Coronary artery (tissue), 2 donors: Measurements from ENCODE around the gene CRK.

ENCODE experiments used
- DNase-seq: peaks from one replicate; pipeline ENCODE4 v3.0.0-alpha.2; 2017; ENCODE audit warnings: low spot score
- H3K27ac ChIP-seq, 2 donors: fragments of 200-600 bp; sonication (generic); one replicate each; pipeline ENCODE4 v1.5.1; 2016 to 2019
- H3K4me3 ChIP-seq: fragments of 200-600 bp; sonication (generic); 2 replicates; pipeline ENCODE4 v1.5.1; 2016; ENCODE audit warnings: mild to moderate bottlenecking, moderate library complexity
- TF ChIP-seq, protein P1 (sequence below): fragments of 200-600 bp; sonication (generic); IDR thresholded peaks from one replicate; pipeline ENCODE4 v1.5.1; 2019; ENCODE audit warnings: antibody characterized with exemption

Gene CRK

DNA sequence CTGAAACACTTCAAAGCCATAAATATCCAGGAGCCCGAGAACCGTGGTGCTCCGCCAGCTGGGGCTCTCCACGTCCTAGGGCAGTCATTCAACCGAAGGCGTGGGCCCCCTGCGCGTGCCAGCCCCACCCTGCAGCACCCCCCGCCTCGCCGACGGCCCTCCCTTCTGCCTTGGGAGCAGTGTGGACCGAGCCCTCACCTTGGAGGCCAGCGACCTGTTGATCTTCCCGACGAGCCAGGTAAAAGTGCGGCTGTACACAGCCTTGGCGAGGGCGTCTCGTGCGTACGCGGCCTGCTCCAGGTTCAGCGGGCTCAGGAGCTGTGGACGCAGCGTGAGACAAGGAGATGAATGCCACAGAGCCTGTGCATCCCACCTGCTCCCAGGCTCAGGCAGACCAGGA, 22.4 kb upstream of the CRK start:
- Histone ChIP-seq H3K4me3 (no peak overlapping the region), H3K27ac (no peak overlapping the region)
- DNase-seq: no peak
- TF ChIP-seq, protein P1, sequence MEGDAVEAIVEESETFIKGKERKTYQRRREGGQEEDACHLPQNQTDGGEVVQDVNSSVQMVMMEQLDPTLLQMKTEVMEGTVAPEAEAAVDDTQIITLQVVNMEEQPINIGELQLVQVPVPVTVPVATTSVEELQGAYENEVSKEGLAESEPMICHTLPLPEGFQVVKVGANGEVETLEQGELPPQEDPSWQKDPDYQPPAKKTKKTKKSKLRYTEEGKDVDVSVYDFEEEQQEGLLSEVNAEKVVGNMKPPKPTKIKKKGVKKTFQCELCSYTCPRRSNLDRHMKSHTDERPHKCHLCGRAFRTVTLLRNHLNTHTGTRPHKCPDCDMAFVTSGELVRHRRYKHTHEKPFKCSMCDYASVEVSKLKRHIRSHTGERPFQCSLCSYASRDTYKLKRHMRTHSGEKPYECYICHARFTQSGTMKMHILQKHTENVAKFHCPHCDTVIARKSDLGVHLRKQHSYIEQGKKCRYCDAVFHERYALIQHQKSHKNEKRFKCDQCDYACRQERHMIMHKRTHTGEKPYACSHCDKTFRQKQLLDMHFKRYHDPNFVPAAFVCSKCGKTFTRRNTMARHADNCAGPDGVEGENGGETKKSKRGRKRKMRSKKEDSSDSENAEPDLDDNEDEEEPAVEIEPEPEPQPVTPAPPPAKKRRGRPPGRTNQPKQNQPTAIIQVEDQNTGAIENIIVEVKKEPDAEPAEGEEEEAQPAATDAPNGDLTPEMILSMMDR: no peak

DNA sequence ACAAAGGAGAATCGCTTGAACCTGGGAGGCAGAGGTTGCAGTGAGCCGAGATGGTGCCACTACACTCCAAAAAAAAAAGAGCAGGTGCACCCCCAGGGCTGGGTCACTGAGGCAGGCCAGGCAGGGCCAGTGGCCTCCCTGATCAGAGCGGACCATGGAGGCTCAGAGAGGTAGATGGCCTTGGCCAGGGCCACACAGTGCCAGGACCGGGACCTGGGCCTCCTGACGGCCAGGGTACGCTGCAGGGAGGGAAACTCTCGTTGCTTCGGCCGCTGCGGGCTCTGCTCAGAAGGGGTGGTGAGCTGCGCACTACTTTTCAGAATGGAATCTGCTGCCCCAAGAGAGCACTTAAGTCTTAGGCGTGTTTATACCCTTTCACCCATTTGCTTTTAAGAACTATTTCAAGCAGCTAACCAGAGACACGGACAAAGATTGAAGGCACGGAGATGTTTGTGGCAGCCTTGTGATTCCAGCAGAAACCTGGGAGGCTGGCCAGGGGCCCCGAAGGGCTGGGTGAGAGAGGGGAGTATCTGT, 19.4 kb upstream of the CRK start:
- H3K4me3 ChIP-seq: no peak overlapping the region
- TF ChIP-seq, protein P1: no peak
- no peak overlapping the region for H3K27ac ChIP-seq
- DNase-seq: no peak

DNA sequence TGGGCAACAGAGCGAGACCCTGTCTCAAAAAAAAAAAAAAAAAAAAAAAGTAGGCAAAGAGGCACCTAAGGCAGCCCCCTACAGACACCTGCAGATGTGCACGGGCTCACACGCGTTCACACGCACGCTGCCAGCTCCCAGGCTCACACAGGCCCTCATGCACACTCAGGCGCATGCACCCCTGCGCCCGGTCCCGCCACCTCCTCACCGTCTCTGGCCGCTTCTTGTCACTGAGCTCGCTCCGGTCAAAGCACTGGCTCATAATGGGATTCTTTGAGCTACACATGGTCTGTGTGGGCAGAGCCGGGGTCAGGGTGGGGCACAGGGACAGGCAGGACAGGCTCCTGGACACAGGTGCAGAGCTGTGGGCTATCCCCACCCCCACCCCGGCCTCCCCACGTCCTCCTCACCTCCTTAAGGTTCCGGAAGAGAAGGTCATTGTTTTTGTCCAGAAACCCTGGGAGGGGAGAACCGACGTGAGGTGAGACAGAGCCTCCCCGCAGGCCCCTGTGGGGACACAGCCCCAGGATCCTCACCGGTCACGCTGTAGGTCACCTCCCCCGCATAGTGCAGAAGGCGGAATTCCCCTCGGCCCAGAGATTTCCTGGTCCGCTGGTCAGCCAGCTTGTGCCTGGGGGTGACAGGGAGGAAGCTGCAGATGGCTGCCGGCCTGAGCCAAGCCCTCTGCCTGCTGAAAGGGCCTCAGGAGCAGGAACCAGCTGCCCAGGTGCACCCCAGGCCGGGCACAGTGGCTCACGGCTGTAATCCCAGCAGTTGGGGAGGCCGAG, 18.6 kb upstream of the CRK start:
- DNase-seq: no peak
- Histone ChIP-seq H3K4me3 (no peak overlapping the region), H3K27ac (no peak overlapping the region)
- TF ChIP-seq, protein P1: no peak

DNA sequence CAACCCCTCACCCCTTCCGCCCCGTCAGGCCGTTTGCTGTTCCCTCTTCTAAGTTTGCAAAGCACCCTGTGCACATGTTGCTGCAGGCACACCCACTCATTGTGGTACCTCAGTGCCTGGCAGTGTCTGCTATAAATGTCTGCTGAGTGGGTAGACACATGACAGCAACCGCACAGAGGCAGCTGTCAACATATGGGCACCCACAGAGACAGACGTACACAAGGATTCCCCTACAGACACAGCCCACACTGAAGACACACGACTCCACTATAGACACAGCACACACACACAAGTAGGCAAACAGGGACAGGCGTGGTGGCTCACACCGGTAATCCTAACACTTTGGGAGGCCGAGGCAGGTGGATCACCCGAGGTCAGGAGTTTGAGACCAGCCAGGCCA, 17.8 kb upstream of the CRK start:
- no peak overlapping the region for H3K27ac ChIP-seq

DNA sequence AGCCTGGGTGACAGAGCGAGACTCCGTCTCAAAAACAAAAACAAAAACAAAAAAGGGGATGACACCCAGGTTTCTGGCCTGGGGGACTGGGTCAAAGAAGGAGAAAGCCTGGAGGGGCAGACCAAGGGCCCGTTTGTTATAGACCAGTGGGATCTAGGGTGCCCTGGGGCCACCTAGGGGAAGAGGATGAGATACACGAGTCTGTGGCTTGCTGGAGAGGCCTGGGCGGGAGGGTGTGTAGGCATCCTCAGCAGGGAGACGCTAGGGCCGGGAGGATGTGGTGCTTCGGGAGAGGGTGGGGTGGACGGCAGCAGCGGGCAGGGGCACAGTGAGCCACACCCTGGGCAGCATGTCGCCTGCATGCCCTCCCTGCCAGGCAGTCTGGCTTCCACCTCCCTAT, 17.1 kb upstream of the CRK start:
- H3K4me3 ChIP-seq: no peak overlapping the region
- H3K27ac ChIP-seq: no peak overlapping the region
- DNase-seq: no peak
- TF ChIP-seq, protein P1: no peak

More for the DNA sequence above, 17.8 kb upstream of the CRK start:
- TF ChIP-seq, protein P1: no peak
- H3K4me3 ChIP-seq: no peak overlapping the region
- DNase-seq: no peak

DNA sequence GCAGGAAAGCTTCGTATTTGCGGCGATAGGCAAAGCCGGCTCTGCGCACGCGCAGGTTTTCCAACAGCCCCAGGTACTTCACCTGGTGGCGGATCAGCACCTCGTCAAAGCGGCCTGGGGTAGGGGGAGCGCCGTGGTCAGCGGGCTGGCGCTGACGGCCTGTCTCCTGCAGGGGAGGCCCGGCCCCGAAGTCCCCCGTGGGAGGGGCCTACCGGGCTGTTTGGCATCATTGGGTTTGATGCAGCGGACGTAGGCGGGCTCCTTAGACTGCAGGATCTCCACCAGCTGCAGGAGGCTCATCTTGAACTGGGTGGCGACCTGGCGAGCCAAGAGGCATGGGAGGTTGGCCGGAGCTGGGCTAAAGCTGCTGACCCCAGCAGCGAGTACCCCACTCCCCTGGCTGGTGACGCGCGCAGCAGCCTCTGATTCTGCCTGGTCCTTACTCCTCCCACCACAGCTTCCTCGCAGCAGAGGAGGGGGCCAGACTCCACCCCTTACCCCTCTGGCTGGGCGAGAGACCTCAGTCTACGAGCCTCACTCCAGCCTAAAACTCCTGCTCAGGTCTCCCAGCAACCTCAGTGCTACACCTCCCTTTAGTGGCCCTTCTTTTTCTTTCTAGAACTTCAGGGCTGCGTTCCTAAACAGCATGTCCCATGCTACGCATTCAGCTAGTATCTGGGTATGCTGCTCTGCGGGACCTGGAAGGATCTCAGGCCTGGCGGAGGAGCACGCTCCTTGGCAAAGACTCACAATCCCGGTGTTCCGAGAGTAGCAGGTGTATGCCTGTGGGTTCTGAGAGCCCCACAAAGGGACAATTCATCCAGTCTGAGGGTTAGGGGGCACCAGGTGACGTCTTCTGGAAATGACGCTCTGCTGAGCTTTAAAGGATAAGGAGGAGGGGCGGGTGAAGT, 16.1 kb upstream of the CRK start:
- TF ChIP-seq, protein P1: no peak
- Histone ChIP-seq H3K27ac (no peak overlapping the region), H3K4me3 (no peak overlapping the region)
- DNase-seq: no peak
